HG03342 (cell line): Measurements from ENCODE around the gene ADAMTSL2.

ENCODE experiments used
- ATAC-seq: cut with Tn5 transposase; IDR thresholded peaks from one replicate; pipeline ENCODE4 v1.9.1; 2021; ENCODE audit warnings: mild to moderate bottlenecking, moderate library complexity; ENCODE audit not compliant: unreplicated experiment

Gene ADAMTSL2

DNA sequence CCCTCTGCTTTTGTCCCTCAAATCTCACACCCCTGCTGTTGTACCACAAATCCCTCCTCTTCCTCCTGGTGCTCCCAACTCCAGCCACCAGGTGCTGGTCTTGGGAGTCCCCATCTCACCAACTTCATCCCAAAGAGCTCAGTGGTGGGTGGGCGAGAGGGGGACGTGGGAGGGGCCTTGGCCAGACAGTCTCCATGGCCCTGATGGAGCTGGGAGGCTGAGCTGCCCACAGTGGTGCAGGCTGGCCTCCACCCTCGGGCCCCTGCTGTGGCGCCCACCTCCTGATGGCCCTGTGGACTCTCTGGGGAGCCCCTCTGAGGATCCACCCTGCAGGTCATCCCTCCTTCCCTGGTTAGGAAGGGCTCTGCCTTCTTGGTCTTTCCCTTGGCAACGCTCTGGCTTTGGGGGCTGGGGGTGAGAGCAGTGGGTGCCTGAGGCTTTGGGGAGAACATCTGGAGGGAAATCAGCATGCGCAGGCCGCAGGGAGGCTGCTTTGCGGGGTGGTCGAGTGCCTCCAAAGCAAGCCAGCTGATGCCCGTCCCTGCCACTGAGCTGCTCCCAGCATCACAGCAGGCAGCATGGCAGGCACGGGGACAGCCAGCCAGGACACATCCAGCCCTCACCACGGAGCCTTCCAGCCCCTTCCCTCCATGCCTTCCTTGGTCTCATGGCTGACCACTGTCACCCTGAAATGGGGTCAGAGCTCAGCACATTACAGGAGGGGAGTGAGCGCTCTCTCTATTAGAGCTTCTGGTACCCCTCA is 82.3 kb downstream of the ADAMTSL2 start:
- no peak for ATAC-seq

DNA sequence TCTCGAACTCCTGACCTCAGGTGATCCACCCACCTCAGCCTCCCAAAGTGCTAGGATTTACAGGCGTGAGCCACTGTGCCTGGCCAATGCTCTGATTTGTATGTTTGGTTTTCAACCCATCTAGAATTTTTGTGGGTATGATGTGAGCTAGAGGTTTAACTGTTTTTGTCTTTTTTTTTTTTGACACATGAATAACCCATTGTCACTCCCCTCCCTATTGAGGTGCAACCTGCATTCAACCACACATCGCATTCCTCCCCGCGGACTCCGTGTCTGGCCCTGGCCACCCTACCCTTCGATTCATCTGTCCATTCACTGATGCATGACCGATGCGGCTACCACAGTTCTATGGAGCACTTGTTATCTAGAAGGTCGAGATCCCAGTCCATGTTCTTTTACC is 84.2 kb downstream of the ADAMTSL2 start:
- ATAC-seq: no peak

DNA sequence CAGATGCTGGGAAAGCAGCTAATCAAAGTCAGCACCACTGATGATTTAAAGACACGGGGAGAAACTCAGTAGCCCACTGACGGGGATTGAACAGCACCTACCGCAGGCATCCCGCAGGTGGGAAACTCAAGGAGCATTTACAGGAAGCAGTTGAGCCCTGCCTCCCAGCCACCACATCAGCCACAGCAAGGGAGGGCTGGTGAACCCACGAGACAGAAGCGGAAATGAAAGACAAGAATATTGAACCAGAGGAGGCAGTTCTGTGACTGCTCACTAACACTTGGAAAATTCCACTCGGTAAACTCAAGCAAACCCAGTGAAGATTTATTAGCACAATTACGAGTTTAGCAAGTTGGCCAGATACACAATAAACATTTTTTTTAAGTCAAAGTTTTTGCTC is 85.3 kb downstream of the ADAMTSL2 start:
- ATAC-seq: no peak

DNA sequence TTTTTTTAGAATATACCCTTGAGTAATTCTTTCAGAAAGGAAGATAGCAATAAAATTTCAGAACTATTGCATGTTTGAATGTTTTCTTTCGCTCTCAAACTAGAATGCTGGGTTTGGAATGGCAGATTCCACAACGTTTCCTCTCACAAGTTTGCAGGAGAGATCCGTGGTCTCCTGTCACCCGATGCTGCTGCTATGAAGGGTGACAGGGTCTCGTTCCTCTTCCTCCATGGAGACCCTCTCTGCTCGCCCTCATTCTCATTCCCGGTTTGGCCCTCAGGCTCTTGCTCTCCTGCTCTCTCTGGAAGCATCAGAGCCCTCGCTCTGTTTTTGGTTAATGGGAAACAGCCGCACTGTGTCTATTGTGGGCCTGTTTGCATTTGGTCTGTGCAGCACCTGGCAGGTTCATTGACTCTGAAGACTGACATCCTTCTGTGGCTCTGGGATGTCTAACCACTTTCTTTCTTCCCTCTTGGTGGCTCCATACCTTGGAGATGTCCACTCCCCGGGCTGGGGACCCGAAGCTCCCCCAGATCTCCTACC is 87.3 kb downstream of the ADAMTSL2 start:
- no peak for ATAC-seq

DNA sequence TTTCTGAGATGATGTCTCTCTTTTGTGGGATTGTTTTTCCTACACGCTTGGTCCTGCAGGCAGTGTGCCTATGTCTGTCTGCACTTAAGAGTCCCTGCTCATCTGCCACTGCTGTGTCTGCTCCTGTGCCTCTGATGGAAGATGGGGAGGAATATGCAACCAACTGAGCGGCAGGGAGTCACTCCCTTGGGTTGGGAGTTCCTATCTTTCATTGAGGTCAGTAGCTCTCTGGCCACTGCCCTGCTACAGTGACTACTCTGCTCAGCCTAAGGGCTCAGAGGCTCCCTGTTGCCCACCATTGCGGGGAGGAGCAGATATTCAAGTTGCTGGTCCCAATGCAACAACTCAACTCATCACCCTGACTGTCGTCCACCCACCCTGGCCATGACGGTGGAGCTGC is 88.1 kb downstream of the ADAMTSL2 start:
- ATAC-seq: no peak
